Neutrophil (primary cell): ENCODE measurements around the gene PPP1R9A.

Experiments used
- H3K27ac ChIP-seq: fragments of 200-600 bp; sonication (generic); 2 replicates; pipeline ENCODE4 v1.5.1; 2016; ENCODE audit warnings: mild to moderate bottlenecking, moderate library complexity
- H3K27me3 ChIP-seq: fragments of 200-600 bp; sonication (generic); 2 replicates; pipeline ENCODE4 v1.6.0; 2016; ENCODE audit warnings: mild to moderate bottlenecking
- H3K36me3 ChIP-seq: fragments of 200-600 bp; sonication (generic); 2 replicates; pipeline ENCODE4 v1.5.1; 2017
- H3K4me1 ChIP-seq, 2 experiments: fragments of 200-600 bp in 1 of 2; sonication (generic) in 1 of 2; 1 replicate in 1 of 2; 2 replicates in 1 of 2; pipeline versions ENCODE4 v1.5.1 to v1.6.1; 2013 to 2016; ENCODE audit warnings: low read depth in 1 of 2, low read length in 1 of 2, mild to moderate bottlenecking in 1 of 2, moderate library complexity in 1 of 2; ENCODE audit not compliant: control insufficient read depth in 1 of 2, insufficient read depth in 1 of 2
- H3K4me3 ChIP-seq, 2 experiments: fragments of 200-600 bp in 1 of 2; sonication (generic) in 1 of 2; 1 replicate in 1 of 2; 2 replicates in 1 of 2; pipeline ENCODE4 v1.5.1; 2013 to 2016; ENCODE audit warnings: low read depth in 1 of 2, low read length in 1 of 2, mild to moderate bottlenecking in 1 of 2, moderate library complexity in 1 of 2
- H3K9me3 ChIP-seq: fragments of 200-600 bp; sonication (generic); 2 replicates; pipeline ENCODE4 v1.5.1; 2016
- CTCF ChIP-seq: fragments of 200-600 bp; sonication (generic); IDR thresholded peaks from 2 replicates; pipeline ENCODE4 v1.5.1; 2016; ENCODE audit warnings: antibody characterized with exemption

Gene PPP1R9A

GRCh38 chr7:95062901-95063300, 155.5 kb downstream of the PPP1R9A start:
- no peak overlapping the region for H3K27ac ChIP-seq
- no peak for TF ChIP-seq CTCF
- no peaks in the 10 kb centered on the region for H3K36me3 ChIP-seq
- H3K27me3 ChIP-seq = no peaks in the 10 kb centered on the region
- no peaks in the 10 kb centered on the region for H3K4me1 ChIP-seq
- no peak overlapping the region for H3K4me3 ChIP-seq
- no peaks in the 10 kb centered on the region for H3K9me3 ChIP-seq

GRCh38 chr7:95066737-95067530, 159.5 kb downstream of the PPP1R9A start:
- no peaks in the 10 kb centered on the region for H3K4me1 ChIP-seq

GRCh38 chr7:95088536-95089215, 181.3 kb downstream of the PPP1R9A start:
- H3K27me3 ChIP-seq = no peaks in the 10 kb centered on the region

More at GRCh38 chr7:95066737-95067530, 159.5 kb downstream of the PPP1R9A start:
- H3K36me3 ChIP-seq = no peaks in the 10 kb centered on the region
- no peak overlapping the region for H3K27ac ChIP-seq
- no peak for TF ChIP-seq CTCF
- H3K4me3 ChIP-seq = no peak overlapping the region
- H3K9me3 ChIP-seq = no peaks in the 10 kb centered on the region
- no peaks in the 10 kb centered on the region for H3K27me3 ChIP-seq

GRCh38 chr7:95089414-95090315, 182.3 kb downstream of the PPP1R9A start:
- Histone ChIP-seq H3K4me3 (no peak overlapping the region), H3K4me1 (no peaks in the 10 kb centered on the region), H3K36me3 (no peaks in the 10 kb centered on the region), H3K27ac (no peak overlapping the region), H3K9me3 (no peaks in the 10 kb centered on the region), H3K27me3 (no peaks in the 10 kb centered on the region)
- TF ChIP-seq CTCF = no peak

More at GRCh38 chr7:95088536-95089215, 181.3 kb downstream of the PPP1R9A start:
- H3K36me3 ChIP-seq = no peaks in the 10 kb centered on the region
- TF ChIP-seq CTCF = no peak
- no peak overlapping the region for H3K4me3 ChIP-seq
- no peak overlapping the region for H3K27ac ChIP-seq
- no peaks in the 10 kb centered on the region for H3K9me3 ChIP-seq
- H3K4me1 ChIP-seq = no peaks in the 10 kb centered on the region

- no peak overlapping the region for H3K4me3 ChIP-seq
- no peaks in the 10 kb centered on the region for H3K4me1 ChIP-seq
- TF ChIP-seq CTCF = no peak
- H3K27ac ChIP-seq = no peak overlapping the region
- no peaks in the 10 kb centered on the region for H3K27me3 ChIP-seq
- no peaks in the 10 kb centered on the region for H3K9me3 ChIP-seq
- no peaks in the 10 kb centered on the region for H3K36me3 ChIP-seq
Measured at GRCh38 chr7:95092324-95092723, 184.9 kb downstream of the PPP1R9A start.
